OCI-LY1 (cell line): Measurements from ENCODE around the gene S100A12.

Experiments
- H2AFZ ChIP-seq: fragments of 200-600 bp; sonication (generic), shearing (Covaris generic); 2 replicates; pipeline ENCODE4 v1.6.0; 2014; ENCODE audit warnings: antibody characterized with exemption, mild to moderate bottlenecking, low read length
- H3F3A ChIP-seq: fragments of 200-600 bp; sonication (generic), shearing (Covaris generic); 2 replicates; pipeline ENCODE4 v1.6.0; 2014; ENCODE audit warnings: mild to moderate bottlenecking, antibody characterized with exemption, low read length, moderate library complexity; ENCODE audit not compliant: insufficient read depth
- H3K27ac ChIP-seq: fragments of 200-600 bp; sonication (generic); 2 replicates; pipeline ENCODE4 v1.5.1; 2014; ENCODE audit warnings: low read length, mixed run types, mild to moderate bottlenecking, low read depth; ENCODE audit not compliant: poor library complexity, severe bottlenecking
- H3K27me3 ChIP-seq: fragments of 200-600 bp; sonication (generic); 2 replicates; pipeline ENCODE4 v1.6.0; 2014; ENCODE audit warnings: antibody characterized with exemption, mild to moderate bottlenecking, low read length, moderate library complexity; ENCODE audit not compliant: insufficient read depth
- H3K36me3 ChIP-seq: fragments of 200-600 bp; sonication (generic); 2 replicates; pipeline ENCODE4 v1.6.1; 2014; ENCODE audit warnings: mild to moderate bottlenecking, antibody characterized with exemption, low read length, moderate library complexity, mixed read lengths; ENCODE audit not compliant: insufficient read depth
- H3K4me1 ChIP-seq: fragments of 200-600 bp; sonication (generic); 2 replicates; pipeline ENCODE4 v1.5.1; 2014; ENCODE audit warnings: mild to moderate bottlenecking, low read length, moderate library complexity; ENCODE audit not compliant: insufficient read depth, severe bottlenecking
- H3K4me2 ChIP-seq: fragments of 200-600 bp; sonication (generic), shearing (Covaris generic); 2 replicates; pipeline ENCODE4 v1.6.1; 2014; ENCODE audit warnings: low read length
- H3K4me3 ChIP-seq: fragments of 200-600 bp; sonication (generic); 2 replicates; pipeline ENCODE4 v1.5.1; 2014; ENCODE audit warnings: low read length, low read depth, mild to moderate bottlenecking, mixed read lengths; ENCODE audit not compliant: poor library complexity, severe bottlenecking
- H3K79me2 ChIP-seq: fragments of 200-600 bp; shearing (Covaris generic); 2 replicates; pipeline ENCODE4 v1.6.1; 2016; ENCODE audit warnings: mixed run types, low read length, mixed read lengths; ENCODE audit not compliant: insufficient read depth
- H3K9ac ChIP-seq: fragments of 200-600 bp; sonication (generic), shearing (Covaris generic); 2 replicates; pipeline ENCODE4 v1.6.1; 2014; ENCODE audit warnings: mild to moderate bottlenecking, low read length, mixed read lengths
- H3K9me2 ChIP-seq: fragments of 200-600 bp; sonication (generic), shearing (Covaris generic); 2 replicates; pipeline ENCODE4 v1.6.1; 2014; ENCODE audit warnings: low read depth, mild to moderate bottlenecking, low read length, mixed read lengths
- H3K9me3 ChIP-seq: fragments of 200-600 bp; shearing (Covaris generic); 2 replicates; pipeline ENCODE4 v1.6.1; 2014; ENCODE audit warnings: low read length, mixed read lengths
- H4K20me1 ChIP-seq: fragments of 200-600 bp; sonication (generic), shearing (Covaris generic); 2 replicates; pipeline ENCODE4 v1.6.0; 2016; ENCODE audit warnings: mild to moderate bottlenecking, low read length; ENCODE audit not compliant: insufficient read depth
- EZH2 ChIP-seq: fragments of 200-600 bp; sonication (generic), shearing (Covaris generic); IDR thresholded peaks from 2 replicates; pipeline ENCODE4 v1.8.0; 2017; ENCODE audit warnings: borderline replicate concordance, mixed run types, mild to moderate bottlenecking, antibody characterized with exemption, low read length, moderate library complexity, mixed read lengths
- TF ChIP-seq, protein P1 (sequence below): fragments of 200-600 bp; sonication (generic), shearing (Covaris generic); IDR thresholded peaks from 2 replicates; pipeline ENCODE4 v1.5.1; 2017; ENCODE audit warnings: mild to moderate bottlenecking, antibody characterized with exemption, low read length, moderate library complexity, mixed read lengths

Gene S100A12

GRCh38 chr1:153394391-153394790 lies 19.0 kb upstream of the S100A12 start:
- TF ChIP-seq, protein P1, sequence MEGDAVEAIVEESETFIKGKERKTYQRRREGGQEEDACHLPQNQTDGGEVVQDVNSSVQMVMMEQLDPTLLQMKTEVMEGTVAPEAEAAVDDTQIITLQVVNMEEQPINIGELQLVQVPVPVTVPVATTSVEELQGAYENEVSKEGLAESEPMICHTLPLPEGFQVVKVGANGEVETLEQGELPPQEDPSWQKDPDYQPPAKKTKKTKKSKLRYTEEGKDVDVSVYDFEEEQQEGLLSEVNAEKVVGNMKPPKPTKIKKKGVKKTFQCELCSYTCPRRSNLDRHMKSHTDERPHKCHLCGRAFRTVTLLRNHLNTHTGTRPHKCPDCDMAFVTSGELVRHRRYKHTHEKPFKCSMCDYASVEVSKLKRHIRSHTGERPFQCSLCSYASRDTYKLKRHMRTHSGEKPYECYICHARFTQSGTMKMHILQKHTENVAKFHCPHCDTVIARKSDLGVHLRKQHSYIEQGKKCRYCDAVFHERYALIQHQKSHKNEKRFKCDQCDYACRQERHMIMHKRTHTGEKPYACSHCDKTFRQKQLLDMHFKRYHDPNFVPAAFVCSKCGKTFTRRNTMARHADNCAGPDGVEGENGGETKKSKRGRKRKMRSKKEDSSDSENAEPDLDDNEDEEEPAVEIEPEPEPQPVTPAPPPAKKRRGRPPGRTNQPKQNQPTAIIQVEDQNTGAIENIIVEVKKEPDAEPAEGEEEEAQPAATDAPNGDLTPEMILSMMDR: no peak
- no peak for TF ChIP-seq EZH2

GRCh38 chr1:153393926-153394325 lies 18.5 kb upstream of the S100A12 start:
- H3K4me1 ChIP-seq: no peaks in the 10 kb centered on the region
- no peaks in the 10 kb centered on the region for H3K79me2 ChIP-seq
- no peak overlapping the region for H2AFZ ChIP-seq
- H3K27ac ChIP-seq: no peak overlapping the region
- H3K36me3 ChIP-seq: no peaks in the 10 kb centered on the region
- H3K9ac ChIP-seq: no peak overlapping the region
- TF ChIP-seq, protein P1: no peak
- TF ChIP-seq EZH2: no peak
- H3K9me2 ChIP-seq: no peaks in the 10 kb centered on the region
- H3K4me3 ChIP-seq: no peak overlapping the region
- H4K20me1 ChIP-seq: no peaks in the 10 kb centered on the region
- H3K27me3 ChIP-seq: no peaks in the 10 kb centered on the region
- H3F3A ChIP-seq: no peaks in the 10 kb centered on the region
- H3K9me3 ChIP-seq: no peaks in the 10 kb centered on the region
- H3K4me2 ChIP-seq: no peak overlapping the region

More at GRCh38 chr1:153394391-153394790, 19.0 kb upstream of the S100A12 start:
- Histone ChIP-seq H3K4me3 (no peak overlapping the region), H3F3A (no peaks in the 10 kb centered on the region), H3K27ac (no peak overlapping the region), H3K9ac (no peak overlapping the region), H4K20me1 (no peaks in the 10 kb centered on the region), H3K79me2 (no peaks in the 10 kb centered on the region), H3K9me2 (no peaks in the 10 kb centered on the region), H3K27me3 (no peaks in the 10 kb centered on the region), H3K4me2 (no peak overlapping the region), H3K9me3 (no peaks in the 10 kb centered on the region), H2AFZ (no peak overlapping the region), H3K36me3 (no peaks in the 10 kb centered on the region), H3K4me1 (no peaks in the 10 kb centered on the region)

GRCh38 chr1:153392822-153393221 lies 17.4 kb upstream of the S100A12 start:
- Histone ChIP-seq H3K79me2 (no peaks in the 10 kb centered on the region), H3K4me3 (no peak overlapping the region), H3K4me2 (no peak overlapping the region), H3K27me3 (no peaks in the 10 kb centered on the region), H3K27ac (no peak overlapping the region), H2AFZ (no peak overlapping the region), H3K9me2 (no peaks in the 10 kb centered on the region), H3K9me3 (no peaks in the 10 kb centered on the region), H3K36me3 (no peaks in the 10 kb centered on the region), H4K20me1 (no peaks in the 10 kb centered on the region), H3K4me1 (no peaks in the 10 kb centered on the region), H3F3A (no peaks in the 10 kb centered on the region), H3K9ac (no peak overlapping the region)
- TF ChIP-seq EZH2: no peak
- TF ChIP-seq, protein P1: no peak
